Measurements from ENCODE around the gene TAS2R16. TPM values are rescaled to one million over a fixed set of nuclear protein-coding genes. Genes with fewer than 3 reads are reported as not detected.
"Not testable (repeated sequence)": the region's sequence is repeated elsewhere in the genome, so short reads cannot be mapped to it uniquely, and the experiment has no call there.

Gene TAS2R16
- total RNA-seq, 2 experiments from 2014 or later = not detected

DNA sequence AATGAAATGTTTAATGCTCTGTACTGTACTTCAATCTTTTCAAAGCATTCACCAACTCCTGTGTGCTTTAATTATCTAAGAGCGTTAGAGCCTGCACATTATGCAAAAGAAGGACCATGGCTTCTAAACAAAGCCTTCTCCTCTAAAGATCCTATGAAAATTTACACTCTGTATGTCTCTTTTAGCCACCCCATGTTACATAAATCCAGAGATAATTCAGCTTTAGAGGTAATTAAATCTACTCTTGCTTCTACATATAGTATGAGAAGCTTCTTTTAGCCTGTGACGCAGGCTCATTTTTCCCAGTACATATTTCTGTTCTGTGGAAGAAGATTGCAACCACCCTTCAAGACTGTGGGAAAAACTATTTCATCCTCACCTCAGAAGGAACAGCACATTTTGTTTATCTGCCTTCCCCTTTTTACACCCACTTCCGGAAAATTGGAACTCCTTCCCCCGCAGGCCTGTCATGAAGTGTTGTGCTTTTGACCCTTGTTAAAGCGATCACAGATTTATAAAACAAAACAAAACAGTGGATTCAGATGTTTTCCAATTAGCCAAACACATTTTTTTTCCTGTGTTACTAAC, 8.1 kb upstream of the TAS2R16 start:
- DNase-seq = no peak
- Mint-ChIP-seq H3K4me3 (no peak overlapping the region), H3K9me3 (peaks cover 4% of the 10 kb centered on the region), H3K27ac (no peak overlapping the region), H3K27me3 (no peaks in the 10 kb centered on the region), H3K36me3 (ENCODE audit: low read depth) (no peaks in the 10 kb centered on the region), H3K4me1 (no peaks in the 10 kb centered on the region)
- ChIA-PET POLR2A (no interaction called here), CTCF (no interaction called here)

DNA sequence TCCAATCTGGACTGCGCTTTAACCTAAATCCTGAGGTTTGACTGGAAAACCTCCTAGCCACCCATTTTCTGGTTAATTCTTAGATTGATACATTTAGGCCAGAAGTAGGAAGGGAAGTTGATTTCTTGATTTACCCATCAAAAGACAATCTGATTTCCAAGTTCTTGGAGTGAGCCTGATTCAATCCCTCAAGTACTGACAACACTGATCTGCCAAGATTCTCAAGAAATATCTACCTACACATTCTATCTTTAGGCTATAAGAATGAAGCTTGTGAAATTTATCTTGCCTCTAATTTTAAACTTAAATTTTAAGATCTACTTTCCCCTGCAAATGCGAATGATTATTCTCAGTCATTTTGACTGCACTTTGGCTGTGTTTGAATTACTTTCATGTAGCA, 5.9 kb downstream of the TAS2R16 start:
- H3K4me3 Mint-ChIP-seq = no peak overlapping the region
- CTCF ChIA-PET = no interaction called here
- POLR2A ChIA-PET = no interaction called here
- no peaks in the 10 kb centered on the region for H3K36me3 Mint-ChIP-seq (ENCODE audit: low read depth)
- H3K9me3 Mint-ChIP-seq = peaks cover 6% of the 10 kb centered on the region
- H3K27ac Mint-ChIP-seq = no peak overlapping the region
- no peaks in the 10 kb centered on the region for H3K27me3 Mint-ChIP-seq
- DNase-seq = no peak
- H3K4me1 Mint-ChIP-seq = no peaks in the 10 kb centered on the region

DNA sequence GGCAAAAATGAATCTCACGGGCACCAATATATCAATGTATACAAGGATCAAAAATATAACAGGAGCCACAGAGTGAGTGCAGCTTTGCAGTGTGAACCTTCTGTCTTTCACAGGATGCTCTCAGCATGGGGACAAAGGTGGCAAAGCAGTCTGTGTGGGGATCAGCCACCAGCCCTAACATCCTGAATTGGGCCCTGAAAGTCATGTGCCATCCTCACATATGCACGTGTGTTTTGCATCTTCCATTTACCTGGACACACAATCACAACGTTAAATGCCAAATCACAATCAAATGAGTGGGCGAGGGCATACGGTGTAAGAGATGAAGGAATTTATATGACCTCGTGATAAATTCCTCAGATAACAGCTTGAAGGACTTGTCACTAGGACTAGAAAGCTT, 6.5 kb downstream of the TAS2R16 start:
- no peak for DNase-seq
- no peak overlapping the region for H3K27ac Mint-ChIP-seq
- CTCF ChIA-PET = no interaction called here
- no peaks in the 10 kb centered on the region for H3K4me1 Mint-ChIP-seq
- H3K9me3 Mint-ChIP-seq = peaks cover 3% of the 10 kb centered on the region
- H3K27me3 Mint-ChIP-seq = no peaks in the 10 kb centered on the region
- POLR2A ChIA-PET = no interaction called here
- no peak overlapping the region for H3K4me3 Mint-ChIP-seq
- no peaks in the 10 kb centered on the region for H3K36me3 Mint-ChIP-seq (ENCODE audit: low read depth)

DNA sequence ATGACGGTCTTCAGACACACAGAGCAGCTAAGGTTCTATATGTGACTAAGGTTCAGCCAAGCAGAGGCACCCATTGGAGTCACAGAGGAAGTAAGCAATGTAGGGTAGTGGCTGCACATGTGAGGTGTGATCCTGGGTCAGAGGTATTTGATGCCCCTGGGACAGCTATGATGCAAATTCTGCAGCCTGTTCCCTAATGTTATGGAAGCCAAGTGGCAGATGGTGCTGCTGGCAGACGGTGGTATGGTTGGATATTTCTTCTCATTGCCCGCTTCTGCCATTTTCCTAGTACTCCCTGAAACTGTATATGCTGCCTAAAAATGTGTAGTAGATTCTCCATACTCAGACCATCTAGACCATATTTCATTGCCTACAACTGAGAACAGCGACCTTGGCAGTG, 7.2 kb downstream of the TAS2R16 start:
- H3K9me3 Mint-ChIP-seq = no peaks in the 10 kb centered on the region
- no peak overlapping the region for H3K4me3 Mint-ChIP-seq
- H3K27ac Mint-ChIP-seq = no peak overlapping the region
- H3K27me3 Mint-ChIP-seq = no peaks in the 10 kb centered on the region
- POLR2A ChIA-PET = no interaction called here
- no peak for DNase-seq
- no peaks in the 10 kb centered on the region for H3K36me3 Mint-ChIP-seq (ENCODE audit: low read depth)
- CTCF ChIA-PET = no interaction called here
- H3K4me1 Mint-ChIP-seq = no peaks in the 10 kb centered on the region

DNA sequence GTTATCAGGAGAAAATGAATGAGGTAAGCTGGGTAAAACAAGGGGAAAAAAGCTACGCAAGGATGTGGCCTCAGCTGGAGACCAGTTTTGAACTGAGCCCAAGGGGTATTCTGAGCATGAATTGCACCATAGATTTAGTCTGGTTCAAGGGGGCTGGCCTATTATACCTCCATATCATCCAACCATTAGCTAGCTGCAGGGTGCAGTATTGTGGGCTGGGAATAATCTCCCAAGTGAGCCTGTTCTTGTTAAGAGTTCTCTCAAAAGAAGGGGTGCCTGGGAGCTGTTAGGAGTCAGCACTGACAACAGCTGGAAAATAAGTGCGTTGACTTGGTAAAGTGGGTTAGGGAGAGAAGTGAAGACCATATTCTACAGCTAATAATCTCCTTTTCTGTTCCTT, 8.0 kb downstream of the TAS2R16 start:
- no peak overlapping the region for H3K27ac Mint-ChIP-seq
- DNase-seq = no peak
- no peaks in the 10 kb centered on the region for H3K4me1 Mint-ChIP-seq
- H3K27me3 Mint-ChIP-seq = no peaks in the 10 kb centered on the region
- H3K4me3 Mint-ChIP-seq = no peak overlapping the region
- H3K9me3 Mint-ChIP-seq = no peaks in the 10 kb centered on the region
- POLR2A ChIA-PET = no interaction called here
- H3K36me3 Mint-ChIP-seq (ENCODE audit: low read depth) = no peaks in the 10 kb centered on the region
- CTCF ChIA-PET = no interaction called here

DNA sequence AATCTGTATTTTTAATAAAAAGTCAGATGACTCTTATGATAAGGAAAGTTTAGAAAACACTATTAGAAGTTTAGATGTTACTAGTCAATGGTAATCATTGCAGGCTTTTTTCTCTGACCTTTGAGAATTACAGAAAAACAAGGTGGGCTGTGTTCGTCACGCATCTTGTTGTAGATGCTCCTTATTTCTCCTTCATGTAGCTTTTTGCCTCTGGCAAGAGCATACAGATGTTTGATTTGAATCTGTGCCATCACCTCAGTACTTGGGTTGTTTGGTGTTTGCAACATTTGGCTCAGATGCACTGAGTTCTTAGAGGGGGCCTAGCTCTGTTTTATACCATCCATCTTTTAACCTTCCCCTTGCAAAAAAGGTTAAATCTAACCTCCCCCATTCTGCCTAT, 11.5 kb downstream of the TAS2R16 start:
- no peaks in the 10 kb centered on the region for H3K9me3 Mint-ChIP-seq
- no peaks in the 10 kb centered on the region for H3K27me3 Mint-ChIP-seq
- H3K4me1 Mint-ChIP-seq = no peaks in the 10 kb centered on the region
- no peak overlapping the region for H3K27ac Mint-ChIP-seq
- ChIA-PET POLR2A (no interaction called here), CTCF (no interaction called here)
- H3K4me3 Mint-ChIP-seq = no peak overlapping the region
- no peak for DNase-seq
- no peaks in the 10 kb centered on the region for H3K36me3 Mint-ChIP-seq (ENCODE audit: low read depth)

DNA sequence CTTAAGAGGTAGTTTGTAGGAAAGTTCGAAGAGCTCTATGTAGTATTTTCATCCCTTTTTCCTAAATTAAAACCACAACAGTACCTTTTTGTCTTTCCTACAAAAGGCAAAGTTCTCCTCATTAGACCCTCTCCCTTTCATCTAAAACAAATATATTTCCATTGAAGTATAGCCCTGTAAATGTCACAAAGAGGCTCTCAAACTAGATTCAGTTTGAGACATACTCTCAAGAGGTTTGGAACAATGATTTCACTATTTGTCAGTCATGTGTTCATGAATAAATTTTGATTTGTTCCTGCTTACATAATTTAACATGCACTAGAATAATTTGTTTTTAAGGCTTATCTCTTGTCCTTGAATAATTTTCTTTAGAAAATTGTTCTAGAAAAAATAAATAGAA, 12.2 kb downstream of the TAS2R16 start:
- Mint-ChIP-seq H3K4me3 (no peak overlapping the region), H3K9me3 (peaks cover 2% of the 10 kb centered on the region), H3K36me3 (ENCODE audit: low read depth) (no peaks in the 10 kb centered on the region), H3K27me3 (no peaks in the 10 kb centered on the region), H3K4me1 (no peaks in the 10 kb centered on the region), H3K27ac (no peak overlapping the region)
- no peak for DNase-seq
- POLR2A ChIA-PET = no interaction called here
- CTCF ChIA-PET = no interaction called here

DNA sequence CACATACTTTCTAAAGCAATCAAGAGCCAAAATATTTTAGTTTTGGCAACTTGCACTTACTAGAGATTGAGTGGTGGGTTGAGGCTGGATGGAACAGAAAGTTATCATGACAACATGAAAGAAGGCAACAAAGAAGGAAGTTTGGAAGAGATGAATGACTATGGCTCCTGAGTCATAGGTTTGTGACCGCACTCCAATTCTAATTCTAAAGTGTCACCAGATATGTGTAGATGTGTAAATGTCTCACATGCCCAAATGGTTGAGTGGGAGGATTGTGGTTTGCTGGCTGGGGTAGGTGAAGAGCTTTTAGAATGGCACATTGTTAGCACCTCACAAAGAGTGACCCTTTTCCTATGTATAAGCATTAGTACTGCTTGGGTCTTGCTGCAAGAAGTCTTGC, 20.2 kb downstream of the TAS2R16 start:
- no peak for DNase-seq
- Mint-ChIP-seq H3K27ac (no peak overlapping the region), H3K9me3 (peaks cover 2% of the 10 kb centered on the region), H3K36me3 (ENCODE audit: low read depth) (no peaks in the 10 kb centered on the region), H3K27me3 (no peaks in the 10 kb centered on the region), H3K4me3 (no peak overlapping the region), H3K4me1 (no peaks in the 10 kb centered on the region)
- CTCF ChIA-PET = no interaction called here
- POLR2A ChIA-PET = no interaction called here

DNA sequence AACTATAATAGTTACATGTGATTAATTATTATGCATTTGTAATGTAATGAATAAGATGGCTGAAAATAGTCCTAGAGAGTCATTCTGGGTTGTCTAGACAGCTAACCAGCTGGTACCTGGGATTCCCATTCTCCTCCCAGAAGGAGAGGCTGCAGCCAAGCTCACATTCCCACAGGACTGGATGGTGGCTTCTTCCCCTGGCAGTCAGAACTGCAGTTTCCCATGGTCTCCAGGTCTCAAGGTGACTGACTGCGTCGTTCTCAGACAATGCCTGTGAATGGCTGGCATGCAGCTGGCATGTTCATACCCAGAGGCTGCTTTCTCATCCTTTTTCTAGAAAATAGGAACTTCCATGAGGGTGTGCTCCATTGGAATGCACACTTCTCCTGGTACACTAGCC, 21.3 kb downstream of the TAS2R16 start:
- no peaks in the 10 kb centered on the region for H3K27me3 Mint-ChIP-seq
- H3K4me1 Mint-ChIP-seq = no peaks in the 10 kb centered on the region
- H3K36me3 Mint-ChIP-seq (ENCODE audit: low read depth) = no peaks in the 10 kb centered on the region
- POLR2A ChIA-PET = no interaction called here
- no peak overlapping the region for H3K4me3 Mint-ChIP-seq
- no peak for DNase-seq
- CTCF ChIA-PET = no interaction called here
- peaks cover 2% of the 10 kb centered on the region for H3K9me3 Mint-ChIP-seq
- H3K27ac Mint-ChIP-seq = no peak overlapping the region

DNA sequence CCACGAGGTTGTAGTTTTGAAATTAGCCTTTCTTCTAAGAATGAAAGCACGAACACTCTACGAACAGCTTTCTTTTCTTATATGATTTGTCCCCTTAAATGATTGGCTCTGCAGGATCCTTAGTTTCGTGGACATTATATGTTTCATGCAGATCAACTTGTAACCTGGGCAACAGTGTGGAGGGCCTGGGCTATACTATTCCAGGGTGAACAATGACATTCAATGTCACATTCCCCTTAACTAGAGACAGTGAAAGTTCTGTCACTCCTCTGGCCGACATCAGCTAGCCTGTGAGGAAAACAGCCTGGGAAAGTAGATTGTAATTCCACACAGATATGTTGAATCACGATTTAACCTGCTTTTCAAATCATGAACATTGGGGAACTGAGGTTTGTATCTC, 23.4 kb downstream of the TAS2R16 start:
- Mint-ChIP-seq H3K36me3 (ENCODE audit: low read depth) (no peaks in the 10 kb centered on the region), H3K9me3 (no peaks in the 10 kb centered on the region), H3K4me3 (no peak overlapping the region), H3K4me1 (no peaks in the 10 kb centered on the region), H3K27me3 (no peaks in the 10 kb centered on the region), H3K27ac (no peak overlapping the region)
- ChIA-PET POLR2A (no interaction called here), CTCF (no interaction called here)
- DNase-seq = no peak

DNA sequence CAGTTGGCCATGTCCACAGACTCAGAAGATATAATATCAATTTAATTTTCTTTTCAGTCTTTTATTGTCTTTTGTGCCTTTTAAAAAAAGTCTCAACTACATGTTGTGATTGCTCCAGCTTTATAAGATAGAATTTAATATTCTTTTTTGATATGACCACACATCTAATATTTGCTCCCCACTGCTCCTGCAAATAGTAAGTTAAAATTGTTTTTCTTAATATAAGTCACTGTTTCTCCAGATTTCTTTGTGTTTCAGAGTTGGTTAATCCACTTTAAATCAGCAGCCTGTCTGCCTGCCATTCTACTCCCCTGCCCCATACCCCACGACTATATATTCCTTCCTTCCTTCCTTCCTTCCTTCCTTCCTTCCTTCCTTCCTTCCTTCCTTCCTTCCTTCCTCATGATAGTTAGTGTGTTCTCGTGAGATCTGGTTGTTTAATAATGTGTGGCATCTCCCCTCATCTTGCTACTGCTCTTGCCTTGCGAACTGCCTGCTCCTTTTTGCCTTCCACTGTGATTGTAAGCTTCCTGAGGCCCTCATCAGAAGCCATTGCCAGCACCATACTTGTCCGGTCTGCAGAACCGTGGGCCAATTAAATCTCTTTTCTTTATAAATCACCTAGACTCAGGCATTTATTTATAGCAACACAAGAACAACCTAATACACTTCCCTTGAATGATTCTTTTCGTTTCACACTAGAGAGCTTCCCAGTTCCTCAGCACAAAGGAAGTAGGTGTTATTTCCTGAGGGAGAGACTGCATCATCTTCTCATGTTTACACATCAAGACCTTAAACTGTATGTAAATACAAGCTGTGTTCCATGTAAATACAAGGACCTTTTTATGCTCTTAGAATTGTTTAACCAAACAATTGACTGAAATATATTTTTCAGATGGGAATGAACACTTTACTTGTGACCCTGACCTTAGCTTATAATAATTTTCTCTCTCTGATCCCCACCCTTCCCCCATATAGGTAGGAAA, 24.5 kb downstream of the TAS2R16 start:
- H3K27me3 Mint-ChIP-seq = no peaks in the 10 kb centered on the region
- no peak for DNase-seq
- POLR2A ChIA-PET = no interaction called here
- H3K9me3 Mint-ChIP-seq = no peaks in the 10 kb centered on the region
- H3K36me3 Mint-ChIP-seq (ENCODE audit: low read depth) = no peaks in the 10 kb centered on the region
- no peaks in the 10 kb centered on the region for H3K4me1 Mint-ChIP-seq
- CTCF ChIA-PET = no interaction called here
- no peak overlapping the region for H3K27ac Mint-ChIP-seq
- no peak overlapping the region for H3K4me3 Mint-ChIP-seq

DNA sequence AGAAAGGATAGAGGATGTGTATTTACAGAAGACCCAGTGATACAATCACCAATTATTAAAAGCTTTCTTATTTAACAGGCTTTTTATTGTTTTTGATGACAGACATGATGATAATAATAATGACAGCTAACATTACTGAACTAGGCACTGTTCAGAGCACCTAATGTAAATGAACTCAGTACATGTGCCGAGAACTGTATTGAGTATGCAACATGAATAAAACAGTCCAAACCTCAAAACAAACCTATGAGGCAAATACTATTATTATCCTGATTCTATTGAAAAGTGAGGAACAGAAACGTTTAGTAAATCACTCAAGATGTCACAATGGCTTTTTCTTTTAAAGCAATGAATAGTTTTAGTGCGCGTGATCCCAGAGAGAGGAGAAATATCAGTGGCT, 27.1 kb downstream of the TAS2R16 start:
- Mint-ChIP-seq H3K27me3 (no peaks in the 10 kb centered on the region), H3K36me3 (ENCODE audit: low read depth) (no peaks in the 10 kb centered on the region), H3K9me3 (no peaks in the 10 kb centered on the region), H3K4me1 (no peaks in the 10 kb centered on the region), H3K4me3 (no peak overlapping the region), H3K27ac (no peak overlapping the region)
- DNase-seq = no peak
- ChIA-PET POLR2A (no interaction called here), CTCF (no interaction called here)

DNA sequence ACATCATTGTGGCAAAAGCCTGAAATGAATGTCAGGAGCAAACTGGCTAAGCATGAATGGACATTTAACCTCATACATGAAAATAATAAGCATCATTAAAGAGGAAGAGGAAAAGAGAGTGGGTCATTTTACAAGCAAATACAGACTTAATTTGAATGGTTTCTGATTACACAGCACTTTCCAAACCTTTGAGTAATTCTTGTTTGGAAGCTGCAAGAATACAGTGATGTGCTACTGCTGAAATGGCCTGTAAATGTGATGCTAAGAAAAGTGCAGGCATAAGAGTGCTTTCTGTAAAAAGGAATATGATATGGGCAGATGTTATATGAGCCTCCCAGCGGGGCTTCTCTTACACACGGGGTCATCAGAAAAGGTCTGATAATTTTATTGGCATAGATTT, 30.2 kb downstream of the TAS2R16 start:
- DNase-seq = no peak
- ChIA-PET POLR2A (no interaction called here), CTCF (no interaction called here)
- Mint-ChIP-seq H3K36me3 (ENCODE audit: low read depth) (no peaks in the 10 kb centered on the region), H3K27me3 (no peaks in the 10 kb centered on the region), H3K27ac (no peak overlapping the region), H3K9me3 (peaks cover 5% of the 10 kb centered on the region), H3K4me3 (no peak overlapping the region), H3K4me1 (no peaks in the 10 kb centered on the region)

DNA sequence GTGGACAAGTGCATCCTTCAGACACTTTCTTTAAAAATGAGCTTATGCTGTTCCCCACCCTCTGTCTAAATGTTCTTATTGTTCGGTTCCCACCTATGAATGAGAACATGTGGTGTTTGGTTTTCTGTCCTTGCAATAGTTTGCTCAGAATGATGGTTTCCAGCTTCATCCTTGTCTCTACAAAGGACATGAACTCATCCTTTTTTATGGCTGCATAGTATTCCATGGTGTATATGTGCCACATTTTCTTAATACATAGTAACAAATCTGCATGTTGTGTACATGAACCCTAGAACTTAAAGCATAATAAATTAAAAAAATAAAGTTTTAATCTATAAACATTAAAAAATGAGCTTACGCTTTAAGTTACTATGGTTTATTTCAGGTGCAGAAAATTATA, 41.8 kb downstream of the TAS2R16 start:
- H3K4me3 Mint-ChIP-seq; POLR2A ChIA-PET; CTCF ChIA-PET; H3K27me3 Mint-ChIP-seq; DNase-seq; H3K36me3 Mint-ChIP-seq (ENCODE audit: low read depth); H3K4me1 Mint-ChIP-seq; H3K27ac Mint-ChIP-seq: not testable (repeated sequence)
- H3K9me3 Mint-ChIP-seq = peaks cover 11% of the 10 kb centered on the region

All from activated CD4-positive, alpha-beta memory T cell treated with anti-CD3 and anti-CD28 coated beads, Interleukin-2, amount 10 ng/mL, durations not matched to agents 7 days and 5 days (primary cell).